PC-9 (cell line): ENCODE data around the gene COASY. TPM values are rescaled to one million over a fixed set of nuclear protein-coding genes. Genes with fewer than 3 reads are reported as not detected.

Experiments used
- BruUV-seq: library from RNA; stranded (reverse); fragments of 400-500 nt; replicated peaks from 2 replicates; lab custom pipeline; 2021; lab: Mats Ljungman, UMichigan
- CTCF ChIA-PET: fragments of 300-600 bp; sonication (Branson Sonifier 250); formaldehyde crosslinking; loops from one replicate; lab custom pipeline; 2022; ENCODE audit warnings: antibody characterized with exemption; lab: Charles Lee
- POLR2A ChIA-PET: fragments of 300-600 bp; sonication (Branson Sonifier 250); formaldehyde crosslinking; loops from one replicate; lab custom pipeline; 2022; ENCODE audit warnings: antibody characterized with exemption; ENCODE audit not compliant: unreplicated experiment; lab: Charles Lee
- DNase-seq, 2 experiments: peaks; one replicate each; pipeline versions ENCODE4 v3.0.0 to v3.0.0-alpha.2; 2015 to 2022; ENCODE audit warnings: mixed read lengths in 1 of 2
- H2AFZ ChIP-seq: fragments of 200-600 bp; sonication (generic); 2 replicates; pipeline ENCODE4 v1.8.1; 2017; ENCODE audit warnings: antibody characterized with exemption
- H3F3A ChIP-seq: fragments of 200-600 bp; sonication (generic); 2 replicates; pipeline ENCODE4 v1.8.1; 2017; ENCODE audit warnings: antibody characterized with exemption, mild to moderate bottlenecking, low read depth; ENCODE audit not compliant: insufficient read depth
- H3K27ac ChIP-seq: fragments of 200-600 bp; sonication (generic); 2 replicates; pipeline ENCODE4 v1.6.1; 2016; ENCODE audit warnings: mixed run types
- H3K27me3 ChIP-seq: fragments of 200-600 bp; sonication (generic); 2 replicates; pipeline ENCODE4 v1.6.1; 2016; ENCODE audit warnings: low read depth, mixed run types; ENCODE audit not compliant: insufficient read depth
- H3K36me3 ChIP-seq: fragments of 200-600 bp; sonication (generic); 2 replicates; pipeline ENCODE4 v1.6.1; 2016; ENCODE audit warnings: low read depth, mixed run types
- H3K4me1 ChIP-seq: fragments of 200-600 bp; sonication (generic); replicated peaks from 2 replicates; pipeline ENCODE4 v1.6.1; 2016; ENCODE audit warnings: mixed run types; ENCODE audit not compliant: insufficient read depth
- H3K4me2 ChIP-seq: fragments of 200-600 bp; sonication (generic); 2 replicates; pipeline ENCODE4 v1.6.1; 2017; ENCODE audit warnings: mixed run types
- H3K4me3 ChIP-seq: fragments of 200-600 bp; sonication (generic); 2 replicates; pipeline ENCODE4 v1.6.1; 2016; ENCODE audit warnings: mixed run types
- H3K79me2 ChIP-seq: fragments of 200-600 bp; sonication (generic); 2 replicates; pipeline ENCODE4 v1.6.1; 2017; ENCODE audit warnings: low read depth, mixed run types
- H3K9me2 ChIP-seq: fragments of 200-600 bp; sonication (generic); 2 replicates; pipeline ENCODE4 v1.8.1; 2017; ENCODE audit warnings: mild to moderate bottlenecking; ENCODE audit not compliant: insufficient read depth
- H3K9me3 ChIP-seq: fragments of 200-600 bp; sonication (generic); 2 replicates; pipeline ENCODE4 v1.8.1; 2016; ENCODE audit warnings: low read depth; ENCODE audit not compliant: insufficient read depth
- H4K20me1 ChIP-seq: fragments of 200-600 bp; sonication (generic); 2 replicates; pipeline ENCODE4 v1.8.1; 2017; ENCODE audit not compliant: insufficient read depth
- EZH2 ChIP-seq: fragments of 200-600 bp; sonication (generic); IDR thresholded peaks from 2 replicates; pipeline ENCODE4 v1.8.0; 2017; ENCODE audit warnings: antibody characterized with exemption, low read depth
- intact Hi-C: fragments of 100-400 bp; cut with micrococcal nuclease; formaldehyde crosslinking; loops from one replicate; pipeline ENCODE4 v1.10.0; 2022; ENCODE audit not compliant: unreplicated experiment
- total RNA-seq: library from RNA; stranded (reverse); gene quantifications from 2 replicates; pipeline ENCODE4 v1.2.3, GENCODE V29; 2021
- TF ChIP-seq, protein P1 (sequence below): fragments of 200-600 bp; sonication (generic); conservative IDR thresholded peaks from 2 replicates; pipeline ENCODE4 v1.6.1; 2017; ENCODE audit warnings: mixed run types, antibody characterized with exemption, mild to moderate bottlenecking, moderate library complexity

The COASY gene
- total RNA-seq, 1 experiment from 2014 or later: 152 TPM

DNA sequence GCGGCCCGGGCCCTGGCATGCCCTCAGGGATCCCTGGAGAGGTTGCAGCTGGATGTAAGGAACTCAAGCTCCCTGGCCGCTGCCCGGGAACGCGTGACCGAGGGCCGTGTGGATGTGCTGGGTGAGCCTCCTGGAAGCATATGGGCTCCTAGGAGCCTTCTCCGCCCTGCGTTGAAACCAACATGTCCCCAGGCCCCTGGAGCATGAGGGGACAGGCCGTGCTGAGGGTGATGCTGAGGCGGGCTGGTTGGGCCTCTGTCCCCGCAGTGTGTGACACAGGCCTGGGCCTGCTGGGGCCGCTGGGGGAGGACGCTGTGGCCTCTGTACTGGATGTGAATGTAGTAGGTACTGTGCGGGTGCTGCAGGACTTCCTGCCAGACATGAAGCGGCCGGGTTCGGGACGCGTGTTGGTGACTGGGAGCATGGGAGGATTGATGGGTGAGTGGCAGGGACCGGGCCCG lies 14.9 kb upstream of the COASY start:
- no peaks in the 10 kb centered on the region for H3K36me3 ChIP-seq
- H3K4me3 ChIP-seq: no peak overlapping the region
- ChIA-PET POLR2A (interaction anchor here (0.7 kb wide), 1 partner anchor 431 kb away, joined by 3 read pairs; no protein-coding TSS in a partner anchor), CTCF (no interaction called here)
- no peaks in the 10 kb centered on the region for H3K79me2 ChIP-seq
- no TSS peak for BruUV-seq
- no peak overlapping the region for H2AFZ ChIP-seq
- H3K4me2 ChIP-seq: no peak overlapping the region
- H3K4me1 ChIP-seq: peaks cover 2% of the 10 kb centered on the region
- intact Hi-C loops: no loop called here
- no peaks in the 10 kb centered on the region for H4K20me1 ChIP-seq
- DNase-seq: no peak
- no peak for TF ChIP-seq EZH2
- TF ChIP-seq, protein P1, sequence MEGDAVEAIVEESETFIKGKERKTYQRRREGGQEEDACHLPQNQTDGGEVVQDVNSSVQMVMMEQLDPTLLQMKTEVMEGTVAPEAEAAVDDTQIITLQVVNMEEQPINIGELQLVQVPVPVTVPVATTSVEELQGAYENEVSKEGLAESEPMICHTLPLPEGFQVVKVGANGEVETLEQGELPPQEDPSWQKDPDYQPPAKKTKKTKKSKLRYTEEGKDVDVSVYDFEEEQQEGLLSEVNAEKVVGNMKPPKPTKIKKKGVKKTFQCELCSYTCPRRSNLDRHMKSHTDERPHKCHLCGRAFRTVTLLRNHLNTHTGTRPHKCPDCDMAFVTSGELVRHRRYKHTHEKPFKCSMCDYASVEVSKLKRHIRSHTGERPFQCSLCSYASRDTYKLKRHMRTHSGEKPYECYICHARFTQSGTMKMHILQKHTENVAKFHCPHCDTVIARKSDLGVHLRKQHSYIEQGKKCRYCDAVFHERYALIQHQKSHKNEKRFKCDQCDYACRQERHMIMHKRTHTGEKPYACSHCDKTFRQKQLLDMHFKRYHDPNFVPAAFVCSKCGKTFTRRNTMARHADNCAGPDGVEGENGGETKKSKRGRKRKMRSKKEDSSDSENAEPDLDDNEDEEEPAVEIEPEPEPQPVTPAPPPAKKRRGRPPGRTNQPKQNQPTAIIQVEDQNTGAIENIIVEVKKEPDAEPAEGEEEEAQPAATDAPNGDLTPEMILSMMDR: no peak
- peaks cover 19% of the 10 kb centered on the region; the same call in 1 of the 2 replicates for H3F3A ChIP-seq
- H3K9me2 ChIP-seq: no peaks in the 10 kb centered on the region
- H3K27me3 ChIP-seq: no peaks in the 10 kb centered on the region
- H3K27ac ChIP-seq: no peak overlapping the region
- H3K9me3 ChIP-seq: no peaks in the 10 kb centered on the region

DNA sequence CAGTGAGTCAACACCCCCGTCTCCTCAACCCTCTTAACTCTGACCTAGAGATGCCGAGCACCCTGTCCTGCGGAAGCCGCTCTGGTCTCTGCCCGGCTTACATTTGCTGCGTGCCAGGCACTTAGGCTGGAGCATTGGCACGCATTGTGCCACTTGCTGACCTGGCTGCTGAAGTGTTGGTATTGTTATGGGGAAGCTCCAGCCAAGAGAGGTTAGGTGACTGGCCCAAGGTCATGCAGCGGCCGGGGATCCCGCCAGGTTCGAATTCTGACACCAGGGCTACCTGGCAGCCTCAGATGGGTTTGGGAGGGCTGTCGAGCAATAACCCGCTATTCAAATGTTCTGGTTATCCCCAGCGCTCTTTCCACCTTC lies 14.3 kb upstream of the COASY start:
- H2AFZ ChIP-seq: no peak overlapping the region
- ChIA-PET CTCF (interaction anchor here (0.7 to 1.6 kb wide), 2 partner anchors 16 to 137 kb away, joined by 3 to 4 read pairs; no protein-coding TSS in a partner anchor), POLR2A (interaction anchor here (0.6 to 0.7 kb wide), 2 partner anchors 101 to 157 kb away, joined by 3 read pairs; no protein-coding TSS in a partner anchor)
- no peaks in the 10 kb centered on the region for H3K9me2 ChIP-seq
- no peaks in the 10 kb centered on the region for H3K9me3 ChIP-seq
- no peak overlapping the region for H3K4me2 ChIP-seq
- no peaks in the 10 kb centered on the region for H3K27me3 ChIP-seq
- intact Hi-C loops: no loop called here
- BruUV-seq: no TSS peak
- DNase-seq: no peak
- no peak for TF ChIP-seq EZH2
- TF ChIP-seq, protein P1: no peak
- H3K79me2 ChIP-seq: no peaks in the 10 kb centered on the region
- H3K27ac ChIP-seq: no peak overlapping the region
- no peak overlapping the region for H3K4me3 ChIP-seq
- H4K20me1 ChIP-seq: no peaks in the 10 kb centered on the region
- no peaks in the 10 kb centered on the region for H3K36me3 ChIP-seq
- no peaks in the 10 kb centered on the region for H3K4me1 ChIP-seq
- H3F3A ChIP-seq: peaks cover 20% of the 10 kb centered on the region; the same call in 1 of the 2 replicates

DNA sequence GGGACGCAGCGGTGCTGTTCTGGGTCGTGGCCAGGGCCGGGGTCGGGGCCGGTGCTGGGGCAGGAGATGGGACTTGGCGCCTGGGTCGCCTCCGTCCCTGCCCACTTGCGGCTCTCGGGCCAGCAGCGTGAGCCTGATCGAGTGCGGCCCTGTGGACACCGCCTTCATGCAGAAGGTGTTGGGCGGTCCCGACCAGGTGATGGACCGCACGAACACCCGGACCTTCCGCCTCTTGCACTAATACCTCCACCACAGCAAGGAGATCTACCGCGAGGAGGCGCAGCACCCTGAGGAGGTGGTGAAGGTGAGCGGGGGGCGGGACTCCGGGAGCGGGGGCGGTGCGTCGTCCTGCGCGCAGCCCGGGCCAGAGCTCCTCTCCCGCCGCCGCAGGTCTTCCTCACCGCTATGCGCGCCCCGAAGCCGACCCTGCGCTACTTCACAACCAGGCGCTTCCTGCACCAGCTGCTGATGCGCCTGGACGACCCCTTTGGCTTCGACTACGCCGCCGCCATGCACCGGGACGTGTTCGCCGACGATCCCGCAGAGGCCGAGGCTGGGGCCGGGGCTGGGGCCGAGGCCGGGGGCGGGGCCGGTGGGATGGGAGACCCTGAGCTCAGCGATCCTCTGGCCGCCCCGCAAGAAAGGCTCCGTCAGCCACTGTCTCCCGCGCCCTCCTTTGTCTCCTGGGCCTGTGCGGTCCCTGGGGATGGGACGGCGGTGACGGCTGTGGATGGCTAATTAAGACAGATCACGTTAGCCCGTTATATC lies 13.7 kb upstream of the COASY start:
- DNase-seq: peak in 1 of 2 experiments; percentile 84
- Histone ChIP-seq H3K9me2 (no peaks in the 10 kb centered on the region), H3F3A (peaks cover 20% of the 10 kb centered on the region; the same call in 1 of the 2 replicates), H3K79me2 (0 out of 2 replicates have a peak, but pooled peaks cover 3% of the 10 kb centered on the region), H2AFZ (no peak overlapping the region), H3K4me3 (peak overlapping the region; percentile 23; the same call in 1 of the 2 replicates), H3K4me2 (peak overlapping the region; percentile 40), H3K4me1 (no peaks in the 10 kb centered on the region), H3K36me3 (no peaks in the 10 kb centered on the region), H4K20me1 (no peaks in the 10 kb centered on the region), H3K27me3 (no peaks in the 10 kb centered on the region), H3K27ac (no peak overlapping the region), H3K9me3 (no peaks in the 10 kb centered on the region)
- POLR2A ChIA-PET: interaction anchor here (0.6 to 0.8 kb wide), 3 partner anchors 21 to 156 kb away, joined by 3 to 4 read pairs (median 3); no protein-coding TSS in a partner anchor
- intact Hi-C loops: no loop called here
- TF ChIP-seq, protein P1: 0 out of 2 replicates have a peak, but pooled peaks have one; percentile 30
- no peak for TF ChIP-seq EZH2
- CTCF ChIA-PET: interaction anchor here (0.7 to 1.6 kb wide), 2 partner anchors 16 to 137 kb away, joined by 3 to 4 read pairs; no protein-coding TSS in a partner anchor
- no TSS peak for BruUV-seq
